A673 (cell line): ENCODE results near the gene TFIP11.

ENCODE experiments used
- CTCF ChIP-seq: fragments of 300-800, 200-600 bp; sonication (generic); conservative IDR thresholded peaks from 2 replicates; pipeline ENCODE4 v1.5.1; 2017; ENCODE audit warnings: low read depth, mild to moderate bottlenecking, antibody characterized with exemption, low read length, moderate library complexity, mixed read lengths
- EZH2 ChIP-seq: fragments of 200-600 bp; sonication (generic); IDR thresholded peaks from 2 replicates; pipeline ENCODE4 v1.6.1; 2017; ENCODE audit warnings: borderline replicate concordance, low read depth, mild to moderate bottlenecking, mixed read lengths, antibody characterized with exemption, low read length; ENCODE audit not compliant: poor library complexity, severe bottlenecking

GRCh38 chr22:26548303-26548702 is 36.0 kb upstream of the TFIP11 start:
- no peak for TF ChIP-seq CTCF
- no peak for TF ChIP-seq EZH2
